ENCODE data around the gene HIPK3.

GRCh38 chr11:33263549-33263948 is 6.4 kb downstream of the HIPK3 start:
- no peak for TF ChIP-seq EZH2 (IDR thresholded peaks at IDR 0.05; ENCODE audit: low read depth, unreplicated experiment)
- TF ChIP-seq CREB1 (CRISPR knock-in tag; IDR thresholded peaks at IDR 0.05; ENCODE audit: low read depth), result no peak
- TF ChIP-seq CTCF (conservative IDR thresholded peaks at IDR 0.05; ENCODE audit: low read depth in 2 of 2), result no peak
- TF ChIP-seq, protein P1, sequence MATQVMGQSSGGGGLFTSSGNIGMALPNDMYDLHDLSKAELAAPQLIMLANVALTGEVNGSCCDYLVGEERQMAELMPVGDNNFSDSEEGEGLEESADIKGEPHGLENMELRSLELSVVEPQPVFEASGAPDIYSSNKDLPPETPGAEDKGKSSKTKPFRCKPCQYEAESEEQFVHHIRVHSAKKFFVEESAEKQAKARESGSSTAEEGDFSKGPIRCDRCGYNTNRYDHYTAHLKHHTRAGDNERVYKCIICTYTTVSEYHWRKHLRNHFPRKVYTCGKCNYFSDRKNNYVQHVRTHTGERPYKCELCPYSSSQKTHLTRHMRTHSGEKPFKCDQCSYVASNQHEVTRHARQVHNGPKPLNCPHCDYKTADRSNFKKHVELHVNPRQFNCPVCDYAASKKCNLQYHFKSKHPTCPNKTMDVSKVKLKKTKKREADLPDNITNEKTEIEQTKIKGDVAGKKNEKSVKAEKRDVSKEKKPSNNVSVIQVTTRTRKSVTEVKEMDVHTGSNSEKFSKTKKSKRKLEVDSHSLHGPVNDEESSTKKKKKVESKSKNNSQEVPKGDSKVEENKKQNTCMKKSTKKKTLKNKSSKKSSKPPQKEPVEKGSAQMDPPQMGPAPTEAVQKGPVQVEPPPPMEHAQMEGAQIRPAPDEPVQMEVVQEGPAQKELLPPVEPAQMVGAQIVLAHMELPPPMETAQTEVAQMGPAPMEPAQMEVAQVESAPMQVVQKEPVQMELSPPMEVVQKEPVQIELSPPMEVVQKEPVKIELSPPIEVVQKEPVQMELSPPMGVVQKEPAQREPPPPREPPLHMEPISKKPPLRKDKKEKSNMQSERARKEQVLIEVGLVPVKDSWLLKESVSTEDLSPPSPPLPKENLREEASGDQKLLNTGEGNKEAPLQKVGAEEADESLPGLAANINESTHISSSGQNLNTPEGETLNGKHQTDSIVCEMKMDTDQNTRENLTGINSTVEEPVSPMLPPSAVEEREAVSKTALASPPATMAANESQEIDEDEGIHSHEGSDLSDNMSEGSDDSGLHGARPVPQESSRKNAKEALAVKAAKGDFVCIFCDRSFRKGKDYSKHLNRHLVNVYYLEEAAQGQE (IDR thresholded peaks at IDR 0.05; ENCODE audit: unreplicated experiment), result no peak
- no peak for TF ChIP-seq POLR2AphosphoS5 (IDR thresholded peaks at IDR 0.05; ENCODE audit: low read depth)
- no peak for TF ChIP-seq ZNF114 (CRISPR knock-in tag; IDR thresholded peaks at IDR 0.05)
